ENCODE measurements around the gene RSRC2.
"Not testable (repeated sequence)": the region's sequence is repeated elsewhere in the genome, so short reads cannot be mapped to it uniquely, and the experiment has no call there.

The RSRC2 gene

DNA sequence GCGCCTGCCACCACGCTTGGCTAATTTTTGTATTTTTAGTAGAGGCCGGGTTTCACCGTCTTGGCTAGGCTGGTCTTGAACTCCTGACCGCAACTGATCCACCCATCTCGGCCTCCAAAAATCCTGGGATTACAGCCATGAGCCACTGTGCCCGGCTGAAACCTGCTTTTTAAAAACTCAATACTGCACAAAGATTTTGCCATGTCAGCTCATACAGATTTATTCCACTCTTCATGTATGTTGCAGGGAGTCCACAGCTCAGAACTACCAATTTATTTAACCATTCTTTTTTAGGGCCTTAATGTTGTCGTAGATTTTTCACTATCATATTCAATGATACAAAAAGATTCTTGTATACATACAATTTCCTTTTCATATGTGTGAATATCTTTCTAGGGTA is 46.0 kb downstream of the RSRC2 start:
- no peak overlapping the region for H3K27ac Mint-ChIP-seq
- no peak for DNase-seq
- no peak overlapping the region for H3K4me3 Mint-ChIP-seq
- ATAC-seq, result no peak
- peaks cover 11% of the 10 kb centered on the region for H3K4me1 Mint-ChIP-seq
- no peaks in the 10 kb centered on the region for H3K9me3 Mint-ChIP-seq
- no peaks in the 10 kb centered on the region for H3K27me3 Mint-ChIP-seq

DNA sequence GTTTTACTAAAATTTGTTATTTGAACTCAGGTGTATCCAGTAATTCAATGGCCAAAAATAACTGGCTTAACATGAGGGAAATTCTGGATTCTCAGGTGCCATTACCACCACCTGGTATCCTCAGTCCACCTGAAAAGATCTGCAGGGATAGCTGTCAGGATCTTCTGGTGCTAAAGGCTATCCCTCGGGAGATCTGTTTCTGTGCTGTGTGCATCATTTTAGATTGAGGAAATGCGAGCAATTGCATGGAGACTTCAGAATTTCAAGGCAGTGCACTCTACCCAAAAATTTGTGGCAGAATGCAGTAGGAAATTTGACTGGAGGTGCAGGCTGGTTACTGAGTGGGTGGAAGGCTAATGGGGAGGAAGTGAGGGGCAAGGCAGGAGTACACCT is 52.4 kb downstream of the RSRC2 start:
- peak overlapping the region in 1 of 2 donors; percentile 23 for H3K27ac Mint-ChIP-seq
- DNase-seq, result no peak
- H3K4me1 Mint-ChIP-seq, result peaks cover 31% of the 10 kb centered on the region
- H3K4me3 Mint-ChIP-seq, result peak overlapping the region; percentile 58 to 69
- ATAC-seq, result no peak
- H3K9me3 Mint-ChIP-seq, result no peaks in the 10 kb centered on the region
- H3K27me3 Mint-ChIP-seq, result no peaks in the 10 kb centered on the region

DNA sequence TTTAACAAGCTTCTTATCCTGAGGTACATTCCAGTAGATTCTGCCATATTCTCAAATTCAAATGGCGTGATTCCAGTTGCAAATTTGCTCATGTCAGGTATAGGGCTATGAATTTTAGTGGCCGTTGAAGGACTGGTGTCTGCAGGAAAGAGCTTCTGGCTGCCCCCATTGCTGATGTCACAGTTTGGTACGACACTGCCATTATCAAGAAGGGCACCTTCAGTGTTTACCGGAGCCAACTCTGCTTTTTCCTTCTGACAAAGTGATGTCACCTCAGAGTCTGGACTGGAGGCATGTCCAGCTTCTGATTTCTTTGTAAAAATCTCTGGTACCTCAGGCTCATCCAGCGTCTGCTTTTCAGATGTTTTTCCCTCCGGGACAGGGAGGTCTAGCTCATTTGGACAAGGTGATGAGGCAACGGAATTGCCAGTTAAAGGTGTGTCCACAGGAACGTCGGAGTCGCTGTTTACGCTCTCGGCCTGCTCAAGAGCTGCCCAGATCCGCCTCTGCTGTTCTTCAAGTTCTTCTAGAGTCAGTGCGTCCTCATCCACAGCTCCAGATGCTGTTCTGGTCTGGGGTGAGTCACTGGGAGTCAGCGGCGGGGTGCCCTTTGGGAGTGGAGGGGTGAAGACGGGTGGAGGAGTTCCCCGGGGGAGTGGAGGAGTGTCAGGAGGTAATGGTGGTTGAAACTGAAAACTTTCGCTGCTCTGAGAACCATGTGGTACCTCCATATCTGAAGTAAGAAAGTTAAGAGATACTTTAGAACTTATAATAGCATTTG is 53.0 kb downstream of the RSRC2 start:
- H3K9me3 Mint-ChIP-seq, result no peaks in the 10 kb centered on the region
- ATAC-seq, result peak; percentile 97
- no peaks in the 10 kb centered on the region for H3K27me3 Mint-ChIP-seq
- H3K27ac Mint-ChIP-seq, result no peak overlapping the region
- H3K4me1 Mint-ChIP-seq, result peaks cover 31% of the 10 kb centered on the region
- peak; percentile 47 to 68 for DNase-seq
- H3K4me3 Mint-ChIP-seq, result peak overlapping the region; percentile 5 to 69

DNA sequence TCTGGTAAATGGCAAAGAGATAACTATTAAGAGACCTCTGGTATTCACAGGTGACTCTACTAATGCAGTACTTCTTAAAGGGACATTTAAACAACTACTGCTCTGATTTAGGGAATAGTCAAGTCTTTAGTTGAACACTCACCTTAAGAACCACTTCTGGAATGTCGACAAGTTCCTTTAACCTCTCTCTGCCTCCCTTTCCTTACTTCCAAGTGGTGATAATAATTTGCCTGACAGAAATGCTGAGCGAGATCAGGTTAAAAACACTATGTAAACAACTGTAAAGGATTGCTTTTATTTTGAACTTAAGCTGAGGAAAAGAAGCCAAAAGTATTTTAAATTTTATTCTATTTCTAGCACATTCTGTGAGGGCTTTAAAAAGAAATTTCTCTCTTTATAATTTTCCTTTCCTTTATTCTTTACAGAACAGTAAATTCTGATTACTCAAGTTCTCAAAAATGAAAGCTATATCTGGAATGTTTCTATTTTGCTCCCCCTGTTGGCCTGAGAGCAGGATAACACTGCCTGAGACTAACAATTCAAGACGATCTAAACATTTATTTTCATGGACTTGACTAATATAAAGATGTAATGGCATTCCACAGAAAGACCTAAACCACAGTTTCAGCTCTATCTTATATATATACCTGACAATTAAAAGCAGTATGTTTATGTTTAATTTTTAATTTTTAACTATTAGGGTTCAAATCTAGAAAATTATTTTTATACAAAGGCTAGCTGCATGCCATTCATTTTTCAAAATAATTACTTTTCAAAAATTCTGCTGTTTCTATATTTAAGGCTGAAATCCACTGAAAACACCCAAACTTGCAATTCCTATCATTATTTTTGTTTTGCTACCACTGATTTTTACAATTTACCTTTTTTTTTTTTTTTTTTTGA is 55.2 kb downstream of the RSRC2 start:
- Mint-ChIP-seq H3K9me3 (no peaks in the 10 kb centered on the region), H3K4me3 (no peak overlapping the region), H3K27ac (no peak overlapping the region), H3K27me3 (no peaks in the 10 kb centered on the region), H3K4me1 (peaks cover 31% of the 10 kb centered on the region)
- ATAC-seq (no peak), DNase-seq (no peak)

DNA sequence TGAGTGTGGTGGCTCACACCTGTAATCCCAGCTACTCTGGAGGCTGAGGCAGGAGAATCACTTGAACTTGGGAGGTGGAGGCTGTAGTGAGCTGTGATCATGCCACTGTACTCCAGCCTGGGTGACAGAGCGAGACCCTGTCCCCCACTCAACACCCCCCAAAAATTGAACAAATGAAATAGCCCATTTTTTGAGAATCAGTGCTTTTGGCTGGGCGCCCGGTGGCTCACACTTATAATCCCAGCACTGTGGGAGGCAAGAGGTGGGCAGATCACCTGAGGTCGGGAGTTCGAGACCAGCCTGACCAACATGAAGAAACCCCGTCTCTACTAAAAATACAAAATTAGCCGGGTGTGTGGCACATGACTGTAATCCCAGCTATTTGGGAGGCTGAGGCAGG is 56.2 kb downstream of the RSRC2 start:
- H3K27ac Mint-ChIP-seq, H3K27me3 Mint-ChIP-seq, H3K4me3 Mint-ChIP-seq, ATAC-seq, H3K9me3 Mint-ChIP-seq: not testable (repeated sequence)
- peaks cover 26% of the 10 kb centered on the region for H3K4me1 Mint-ChIP-seq
- DNase-seq, result peak in 1 of 2 donors; percentile 6

DNA sequence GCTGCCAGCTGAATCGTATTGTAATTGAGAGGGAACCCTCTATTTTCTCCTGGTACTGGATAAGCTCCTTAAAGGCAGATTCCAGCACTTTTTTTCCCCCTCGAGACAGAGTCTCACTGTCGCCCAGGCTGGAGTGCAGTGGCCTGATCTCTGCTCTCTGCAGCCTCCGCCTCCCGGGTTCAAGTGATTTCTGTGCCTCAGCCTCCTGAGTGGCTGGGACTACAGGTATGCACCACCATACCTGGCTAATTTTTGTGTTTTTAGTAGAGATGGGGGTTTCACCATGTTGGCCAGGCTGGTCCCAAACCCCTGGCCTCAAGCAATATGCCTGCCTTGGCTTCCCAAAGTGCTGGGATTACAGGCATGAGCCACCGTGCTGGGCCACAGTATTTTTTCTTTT is 56.9 kb downstream of the RSRC2 start:
- not testable (repeated sequence) for ATAC-seq, H3K9me3 Mint-ChIP-seq, H3K27me3 Mint-ChIP-seq, H3K4me3 Mint-ChIP-seq, DNase-seq, H3K27ac Mint-ChIP-seq
- H3K4me1 Mint-ChIP-seq, result peaks cover 18% of the 10 kb centered on the region

DNA sequence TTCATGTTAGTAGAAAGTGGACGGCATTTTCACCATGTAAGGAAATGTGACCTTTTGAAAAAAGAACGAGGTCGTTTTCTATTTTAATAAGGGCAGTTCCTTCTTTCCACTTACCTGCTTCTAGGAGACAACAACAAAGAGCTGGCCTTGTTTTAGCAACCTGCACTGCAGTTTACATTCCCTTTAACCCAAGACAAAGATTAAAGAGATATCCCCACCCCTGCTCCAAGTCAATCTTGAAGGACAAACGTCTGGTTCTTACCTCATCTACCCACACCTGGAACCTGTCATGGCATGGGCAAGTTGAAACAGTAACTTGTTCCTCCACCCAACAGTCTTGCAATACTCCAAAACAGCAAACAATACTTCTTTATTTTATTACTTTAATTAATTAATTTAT is 58.8 kb downstream of the RSRC2 start:
- ATAC-seq, result no peak
- Mint-ChIP-seq H3K27ac (peak overlapping the region in 1 of 2 donors; percentile 42), H3K9me3 (no peaks in the 10 kb centered on the region), H3K4me3 (no peak overlapping the region), H3K4me1 (no peaks in the 10 kb centered on the region), H3K27me3 (no peaks in the 10 kb centered on the region)
- DNase-seq, result no peak

DNA sequence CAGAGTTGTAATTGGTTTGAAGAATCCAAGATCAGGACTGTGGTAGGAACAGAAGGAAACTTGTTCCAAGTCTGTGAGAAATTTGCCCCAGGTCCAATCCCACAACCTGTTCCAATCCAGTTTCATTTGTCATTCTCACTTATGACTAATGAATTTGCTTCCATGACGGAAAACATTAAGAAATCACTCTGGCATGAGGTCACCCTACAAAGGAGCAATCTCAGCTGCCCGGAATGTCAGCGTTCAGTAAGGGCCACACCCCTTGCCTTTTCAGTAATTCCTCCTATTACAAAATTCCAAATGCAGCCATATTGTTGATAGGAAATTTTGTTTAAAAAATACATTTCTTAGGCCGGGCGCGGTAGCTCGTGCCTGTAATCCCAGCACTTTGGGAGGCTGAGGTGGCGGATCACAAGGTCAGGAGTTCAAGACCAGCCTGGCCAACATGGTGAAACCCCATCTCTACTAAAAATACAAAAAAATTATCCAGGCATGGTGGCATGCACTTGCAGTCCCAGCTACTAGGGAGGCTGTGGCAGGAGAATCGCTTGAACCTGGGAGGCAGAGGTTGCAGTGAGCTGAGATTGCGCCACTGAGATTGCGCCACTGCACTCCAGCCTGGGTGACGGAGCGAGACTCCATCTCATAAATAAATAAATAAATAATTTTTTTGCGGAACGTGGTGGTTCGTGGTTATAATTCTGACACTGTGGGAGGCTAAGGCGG is 62.3 kb downstream of the RSRC2 start:
- H3K4me1 Mint-ChIP-seq, H3K9me3 Mint-ChIP-seq, H3K27ac Mint-ChIP-seq, H3K27me3 Mint-ChIP-seq, ATAC-seq, DNase-seq, H3K4me3 Mint-ChIP-seq: not testable (repeated sequence)

DNA sequence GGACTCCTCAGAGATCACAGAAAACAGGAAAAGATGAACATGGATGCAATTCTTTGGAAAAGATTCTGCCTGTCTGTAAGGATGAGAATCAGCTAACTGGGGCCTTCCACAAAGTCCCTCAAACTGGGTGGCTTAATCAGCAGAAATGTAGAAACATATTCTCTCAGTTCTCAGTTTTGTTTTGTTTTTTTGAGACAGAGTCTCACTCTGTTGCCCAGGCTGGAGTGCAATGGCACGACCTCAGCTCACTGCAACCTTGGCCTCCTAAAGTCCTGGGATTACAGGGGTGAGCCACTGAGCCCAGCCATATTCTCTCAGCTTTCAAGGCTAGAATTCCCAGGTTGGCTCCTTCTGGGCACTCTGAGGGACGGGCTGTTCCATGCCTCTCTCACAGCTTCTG is 66.1 kb downstream of the RSRC2 start:
- Mint-ChIP-seq H3K27ac (peak overlapping the region in 1 of 2 donors; percentile 16), H3K9me3 (no peaks in the 10 kb centered on the region), H3K4me3 (no peak overlapping the region), H3K27me3 (no peaks in the 10 kb centered on the region), H3K4me1 (peaks cover 4% of the 10 kb centered on the region)
- DNase-seq (no peak), ATAC-seq (no peak)

DNA sequence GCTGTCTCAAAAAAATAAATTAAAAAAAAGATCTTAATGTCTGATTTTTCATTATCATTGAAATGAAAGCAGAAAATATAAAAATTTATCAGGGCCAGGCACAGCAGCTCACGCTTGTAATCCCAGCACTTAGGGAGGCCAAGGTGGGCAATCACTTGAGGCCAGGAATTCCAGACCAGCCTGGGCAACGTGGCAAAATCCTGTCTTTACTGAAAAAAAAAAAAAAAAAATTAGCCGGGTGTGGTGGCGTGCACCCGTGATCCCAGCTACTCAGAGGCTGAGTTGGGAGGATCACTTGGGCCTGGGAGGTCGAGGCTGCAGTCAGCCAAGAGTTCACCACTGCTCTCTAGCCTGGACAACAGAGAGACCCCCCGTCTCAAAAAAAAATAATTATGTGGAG is 66.7 kb downstream of the RSRC2 start:
- Mint-ChIP-seq H3K4me1 (peaks cover 4% of the 10 kb centered on the region), H3K9me3 (no peaks in the 10 kb centered on the region), H3K27me3 (no peaks in the 10 kb centered on the region), H3K4me3 (no peak overlapping the region), H3K27ac (no peak overlapping the region)
- no peak for DNase-seq
- no peak for ATAC-seq

DNA sequence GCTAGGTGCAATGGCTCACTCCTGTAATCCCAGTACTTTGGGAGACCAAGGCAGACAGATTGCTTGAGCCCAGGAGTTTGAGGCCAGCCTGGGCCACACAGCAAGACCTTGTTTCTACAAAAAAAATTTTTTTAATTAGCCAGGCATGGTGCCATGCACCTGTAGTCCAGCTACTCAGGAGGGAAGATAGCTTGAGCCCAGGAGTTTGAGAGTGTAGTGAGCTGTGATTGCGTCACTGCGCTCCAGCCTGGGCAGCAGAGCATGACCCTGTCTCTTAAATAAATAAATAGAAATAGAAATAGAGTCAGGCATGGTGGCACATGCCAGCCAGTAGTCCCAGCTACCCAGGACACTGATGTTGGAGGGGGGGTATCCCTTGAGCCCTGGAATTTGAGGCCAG is 67.5 kb downstream of the RSRC2 start:
- Mint-ChIP-seq H3K4me1 (peaks cover 5% of the 10 kb centered on the region), H3K27ac (no peak overlapping the region), H3K9me3 (no peaks in the 10 kb centered on the region), H3K27me3 (no peaks in the 10 kb centered on the region), H3K4me3 (no peak overlapping the region)
- no peak for DNase-seq
- ATAC-seq, result no peak

DNA sequence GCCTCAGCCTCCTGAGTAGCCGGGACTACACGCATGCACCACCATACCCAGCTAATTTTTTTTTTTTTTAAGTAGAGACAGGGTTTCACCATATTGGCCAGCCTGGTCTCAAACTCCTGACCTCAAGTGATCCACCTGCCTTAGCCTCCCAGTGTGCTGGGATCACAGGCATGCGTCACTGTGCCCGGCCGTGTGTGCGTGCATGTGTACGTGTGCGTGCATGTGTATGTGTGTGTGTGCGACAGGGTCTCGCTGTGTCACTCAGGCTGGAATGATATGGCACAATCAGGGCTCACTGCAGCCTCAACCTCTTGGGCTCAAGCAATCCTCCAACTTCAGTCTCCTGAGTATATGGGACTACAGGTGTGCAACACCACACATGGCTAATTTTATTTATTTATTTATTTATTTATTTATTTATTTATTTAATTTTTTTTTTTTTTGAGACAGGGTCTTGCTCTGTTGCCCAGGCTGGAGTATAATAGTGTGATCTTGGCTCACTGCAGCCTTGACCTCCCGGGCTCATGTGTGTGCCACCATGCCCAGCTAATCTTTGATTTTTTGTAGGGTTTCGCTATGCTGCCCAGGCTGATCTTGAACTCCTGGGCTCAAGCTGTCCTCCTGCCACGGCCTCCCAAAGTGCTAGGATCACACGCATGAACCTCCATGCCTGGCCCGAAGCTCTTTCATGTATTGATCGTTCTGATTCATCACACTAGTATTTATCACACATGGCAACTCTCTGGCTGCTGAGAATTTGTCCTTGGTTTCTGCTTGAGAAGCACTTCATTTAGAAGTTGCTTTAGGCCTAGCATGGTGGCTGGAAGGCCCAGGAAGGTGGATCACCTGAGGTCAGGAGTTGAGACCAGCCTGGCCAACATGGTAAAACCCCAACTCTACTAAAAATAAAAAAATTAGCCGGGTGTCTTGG is 68.4 kb downstream of the RSRC2 start:
- no peak overlapping the region for H3K27ac Mint-ChIP-seq
- ATAC-seq (no peak), DNase-seq (no peak)
- no peaks in the 10 kb centered on the region for H3K27me3 Mint-ChIP-seq
- no peak overlapping the region for H3K4me3 Mint-ChIP-seq
- peaks cover 13% of the 10 kb centered on the region for H3K4me1 Mint-ChIP-seq
- no peaks in the 10 kb centered on the region for H3K9me3 Mint-ChIP-seq

DNA sequence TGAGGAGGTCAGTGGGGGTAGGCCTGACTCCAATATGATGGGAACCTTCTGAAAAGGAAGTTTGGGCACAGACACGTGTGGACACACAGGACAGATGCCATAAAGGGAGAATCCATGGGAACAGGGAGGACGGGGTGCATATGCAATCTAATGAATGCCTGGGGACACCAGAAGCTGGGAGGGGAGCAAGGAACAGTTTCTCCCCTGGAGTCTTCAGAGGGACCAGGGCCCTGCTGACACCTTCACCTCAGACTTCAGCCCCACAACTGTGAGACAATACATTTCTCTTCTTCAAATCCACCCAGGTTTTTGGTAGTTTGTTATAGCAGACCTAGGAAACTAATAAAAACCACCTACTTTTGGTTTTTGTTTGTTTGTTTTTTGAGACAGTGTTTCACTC is 69.1 kb downstream of the RSRC2 start:
- H3K27ac Mint-ChIP-seq, result peak overlapping the region in 1 of 2 donors; percentile 78
- DNase-seq (no peak), ATAC-seq (no peak)
- no peaks in the 10 kb centered on the region for H3K9me3 Mint-ChIP-seq
- H3K4me1 Mint-ChIP-seq, result peaks cover 21% of the 10 kb centered on the region
- H3K4me3 Mint-ChIP-seq, result no peak overlapping the region
- H3K27me3 Mint-ChIP-seq, result no peaks in the 10 kb centered on the region

DNA sequence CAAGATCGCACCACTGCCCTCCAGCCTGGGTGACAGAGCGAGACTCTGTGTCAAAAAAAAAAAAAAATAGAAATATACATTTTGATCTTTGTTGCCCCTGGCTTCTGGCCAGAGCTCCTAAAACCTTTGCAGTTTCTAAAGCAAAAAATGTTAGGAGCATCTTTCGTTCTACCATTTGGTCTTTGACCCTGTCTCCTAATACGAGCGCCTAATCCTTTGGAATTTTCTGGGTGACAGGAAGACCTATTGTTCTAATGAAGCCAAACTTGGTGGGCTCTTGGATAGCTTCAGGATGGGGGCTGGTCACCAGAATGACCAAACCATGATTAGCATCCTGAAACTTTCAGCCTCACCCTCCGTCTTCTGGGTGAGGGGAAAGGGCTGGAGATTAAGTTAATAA is 72.0 kb downstream of the RSRC2 start:
- Mint-ChIP-seq H3K4me1 (peaks cover 26% of the 10 kb centered on the region), H3K4me3 (no peak overlapping the region), H3K9me3 (no peaks in the 10 kb centered on the region), H3K27ac (no peak overlapping the region), H3K27me3 (no peaks in the 10 kb centered on the region)
- ATAC-seq, result no peak
- DNase-seq, result no peak

DNA sequence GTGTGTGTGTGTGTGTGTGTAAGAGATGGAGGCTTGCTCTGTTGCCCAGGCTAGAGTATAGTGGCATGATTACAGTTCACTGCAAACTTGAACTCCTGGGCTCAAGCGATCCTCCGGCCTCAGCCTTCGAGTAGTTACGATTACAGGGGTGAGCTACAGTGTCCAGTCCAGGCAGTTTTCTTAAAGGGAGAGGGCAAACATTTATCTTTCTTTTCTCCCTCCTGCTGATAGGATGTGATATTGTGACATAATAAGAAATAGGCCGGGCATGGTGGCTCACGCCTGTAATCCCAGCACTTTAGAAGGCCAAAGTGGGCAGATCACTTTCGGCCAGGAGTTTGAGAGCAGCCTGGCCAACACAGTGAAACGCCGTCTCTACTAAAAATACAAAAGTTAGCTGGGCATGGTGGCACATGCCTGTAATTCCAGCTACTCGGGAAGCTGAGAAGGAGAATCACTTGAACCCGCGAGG is 72.5 kb downstream of the RSRC2 start:
- H3K4me3 Mint-ChIP-seq, result peak overlapping the region; percentile 81 to 84
- no peaks in the 10 kb centered on the region for H3K27me3 Mint-ChIP-seq
- H3K4me1 Mint-ChIP-seq, result peaks cover 26% of the 10 kb centered on the region

More for the DNA sequence above, 72.5 kb downstream of the RSRC2 start:
- DNase-seq (no peak), ATAC-seq (no peak)
- peak overlapping the region; percentile 89 to 99 for H3K27ac Mint-ChIP-seq
- H3K9me3 Mint-ChIP-seq, result no peaks in the 10 kb centered on the region
